Neural crest cell (in vitro differentiated cells): ENCODE measurements around the gene SLC35F1. TPM values are rescaled to one million over a fixed set of nuclear protein-coding genes. Genes with fewer than 3 reads are reported as not detected.
"Not testable (repeated sequence)": the region's sequence is repeated elsewhere in the genome, so short reads cannot be mapped to it uniquely, and the experiment has no call there.

Experiments
- DNase-seq: peaks from one replicate; pipeline ENCODE4 v3.0.0; 2021; ENCODE audit warnings: low read depth, mixed read lengths, low spot score
- H3K27ac Mint-ChIP-seq: one replicate; pipeline ENCODE4 v1.8.0; 2021; ENCODE audit warnings: mild to moderate bottlenecking, mixed read lengths; ENCODE audit not compliant: unreplicated experiment
- H3K27me3 Mint-ChIP-seq: 2 replicates; pipeline ENCODE4 v1.8.0; 2021; ENCODE audit warnings: low read depth, mild to moderate bottlenecking, mixed read lengths
- H3K36me3 Mint-ChIP-seq: 2 replicates; pipeline ENCODE4 v1.8.0; 2021; ENCODE audit warnings: low read depth, mild to moderate bottlenecking, mixed read lengths
- H3K4me1 Mint-ChIP-seq: 2 replicates; pipeline ENCODE4 v1.8.0; 2021; ENCODE audit warnings: mixed read lengths
- H3K4me3 Mint-ChIP-seq: one replicate; pipeline ENCODE4 v1.8.0; 2021; ENCODE audit warnings: mild to moderate bottlenecking, mixed read lengths
- H3K9me3 Mint-ChIP-seq: 2 replicates; pipeline ENCODE4 v1.8.0; 2021; ENCODE audit warnings: mixed read lengths
- total RNA-seq: library from RNA; stranded (reverse); gene quantifications from 2 replicates; pipeline ENCODE4 v1.2.1, GENCODE V29; 2021
- TF ChIP-seq, protein P1 (sequence below): fragments of 200-600 bp; sonication (generic); conservative IDR thresholded peaks from 2 replicates; pipeline ENCODE4 v1.5.0; 2021; ENCODE audit warnings: antibody characterized with exemption, mild to moderate bottlenecking

The SLC35F1 gene
- total RNA-seq, 1 donor from 2014 or later = 41.4 TPM

DNA sequence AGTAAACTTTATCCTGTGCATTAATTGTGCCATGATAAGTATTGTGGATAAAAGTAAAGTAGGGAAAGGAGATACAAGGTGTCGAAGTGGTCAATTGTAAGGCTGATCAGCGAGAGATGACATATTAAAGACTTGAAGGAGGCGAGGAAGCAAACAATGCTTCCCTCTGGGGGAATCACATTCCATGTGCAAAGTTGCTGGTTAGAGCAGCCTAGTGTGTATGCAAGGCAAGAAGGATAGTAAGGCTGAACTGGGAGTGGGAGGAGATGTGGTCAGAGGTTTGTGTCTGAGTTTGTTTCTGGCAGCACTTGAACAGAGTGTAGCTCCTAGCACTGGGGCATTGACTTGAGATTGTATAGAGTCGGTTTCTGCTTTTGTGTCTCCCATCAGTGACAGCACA lies 122.9 kb downstream of the SLC35F1 start:
- Mint-ChIP-seq H3K27me3 (no peaks in the 10 kb centered on the region), H3K4me3 (no peak overlapping the region), H3K27ac (no peak overlapping the region), H3K36me3 (peaks cover 12% of the 10 kb centered on the region), H3K4me1 (no peaks in the 10 kb centered on the region), H3K9me3 (peaks cover 5% of the 10 kb centered on the region)
- TF ChIP-seq, protein P1, sequence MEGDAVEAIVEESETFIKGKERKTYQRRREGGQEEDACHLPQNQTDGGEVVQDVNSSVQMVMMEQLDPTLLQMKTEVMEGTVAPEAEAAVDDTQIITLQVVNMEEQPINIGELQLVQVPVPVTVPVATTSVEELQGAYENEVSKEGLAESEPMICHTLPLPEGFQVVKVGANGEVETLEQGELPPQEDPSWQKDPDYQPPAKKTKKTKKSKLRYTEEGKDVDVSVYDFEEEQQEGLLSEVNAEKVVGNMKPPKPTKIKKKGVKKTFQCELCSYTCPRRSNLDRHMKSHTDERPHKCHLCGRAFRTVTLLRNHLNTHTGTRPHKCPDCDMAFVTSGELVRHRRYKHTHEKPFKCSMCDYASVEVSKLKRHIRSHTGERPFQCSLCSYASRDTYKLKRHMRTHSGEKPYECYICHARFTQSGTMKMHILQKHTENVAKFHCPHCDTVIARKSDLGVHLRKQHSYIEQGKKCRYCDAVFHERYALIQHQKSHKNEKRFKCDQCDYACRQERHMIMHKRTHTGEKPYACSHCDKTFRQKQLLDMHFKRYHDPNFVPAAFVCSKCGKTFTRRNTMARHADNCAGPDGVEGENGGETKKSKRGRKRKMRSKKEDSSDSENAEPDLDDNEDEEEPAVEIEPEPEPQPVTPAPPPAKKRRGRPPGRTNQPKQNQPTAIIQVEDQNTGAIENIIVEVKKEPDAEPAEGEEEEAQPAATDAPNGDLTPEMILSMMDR = no peak
- no peak for DNase-seq

DNA sequence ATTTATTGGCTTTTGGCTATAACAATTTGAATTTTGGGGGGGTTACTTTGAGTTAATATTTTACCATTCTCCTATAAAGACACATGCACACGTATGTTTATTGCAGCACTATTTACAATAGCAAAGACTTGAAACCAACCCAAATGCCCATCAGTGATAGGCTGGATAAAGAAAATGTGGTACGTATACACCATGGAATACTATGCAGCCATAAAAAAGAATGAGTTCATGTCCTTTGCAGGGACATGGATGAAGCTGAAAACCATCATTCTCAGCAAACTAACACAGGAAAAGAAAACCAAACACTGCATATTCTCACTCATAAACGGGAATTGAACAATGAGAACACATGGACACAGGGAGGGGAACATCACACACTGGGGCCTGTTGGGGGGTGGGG lies 130.4 kb downstream of the SLC35F1 start:
- peaks cover 30% of the 10 kb centered on the region for H3K36me3 Mint-ChIP-seq
- H3K4me1 Mint-ChIP-seq, H3K27me3 Mint-ChIP-seq: not testable (repeated sequence)

DNA sequence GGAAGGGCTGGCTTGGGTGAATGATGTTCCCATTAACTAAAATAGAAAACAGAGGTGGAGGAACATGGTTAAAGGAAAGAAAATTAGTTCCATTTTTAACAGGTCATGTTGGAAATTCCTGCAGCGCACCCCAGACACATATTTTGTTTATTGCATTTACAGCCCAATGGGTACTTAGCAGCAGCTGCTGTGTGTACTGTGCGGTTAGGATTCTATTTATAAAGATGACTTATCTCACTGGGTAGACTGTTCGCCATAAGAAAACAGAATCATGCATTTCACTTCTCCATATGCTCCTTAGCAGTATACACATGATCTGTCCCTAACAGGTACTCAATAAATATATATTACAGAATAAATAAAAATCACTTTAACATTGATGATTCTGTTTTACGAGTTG lies 135.8 kb downstream of the SLC35F1 start:
- no peak overlapping the region for H3K4me3 Mint-ChIP-seq

More for the DNA sequence above, 130.4 kb downstream of the SLC35F1 start:
- not testable (repeated sequence) for H3K9me3 Mint-ChIP-seq, DNase-seq, H3K27ac Mint-ChIP-seq, H3K4me3 Mint-ChIP-seq

DNA sequence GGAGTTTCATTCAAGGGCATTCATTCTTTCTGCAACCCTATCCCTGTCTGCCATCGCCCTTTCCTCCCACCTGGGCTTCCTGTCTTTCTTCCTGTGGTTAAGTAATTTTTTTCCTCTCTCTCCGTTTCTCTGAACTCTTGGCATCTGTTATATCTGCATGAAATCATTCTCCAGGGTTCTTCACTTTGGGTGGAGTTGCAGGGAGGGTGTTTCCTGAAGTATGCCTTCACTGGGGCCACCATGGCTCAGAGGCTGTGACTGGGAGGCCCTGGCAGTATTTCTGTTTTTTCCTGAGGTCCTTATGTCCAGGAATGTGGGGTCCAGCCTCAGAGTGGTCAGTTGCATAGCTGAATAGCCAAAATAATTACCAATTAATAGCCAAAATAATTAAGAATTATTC lies 137.2 kb downstream of the SLC35F1 start:
- H3K4me3 Mint-ChIP-seq = no peak overlapping the region
- no peak for DNase-seq
- peaks cover 3% of the 10 kb centered on the region for H3K9me3 Mint-ChIP-seq
- H3K27me3 Mint-ChIP-seq = no peaks in the 10 kb centered on the region
- H3K4me1 Mint-ChIP-seq = peaks cover 35% of the 10 kb centered on the region
- TF ChIP-seq, protein P1 = no peak
- H3K36me3 Mint-ChIP-seq = peaks cover 11% of the 10 kb centered on the region
- no peak overlapping the region for H3K27ac Mint-ChIP-seq

More for the DNA sequence above, 135.8 kb downstream of the SLC35F1 start:
- DNase-seq = no peak
- TF ChIP-seq, protein P1 = no peak
- H3K36me3 Mint-ChIP-seq = peaks cover 11% of the 10 kb centered on the region
- H3K27ac Mint-ChIP-seq = no peak overlapping the region
- H3K9me3 Mint-ChIP-seq = peaks cover 3% of the 10 kb centered on the region
- H3K27me3 Mint-ChIP-seq = no peaks in the 10 kb centered on the region
- peaks cover 35% of the 10 kb centered on the region for H3K4me1 Mint-ChIP-seq

DNA sequence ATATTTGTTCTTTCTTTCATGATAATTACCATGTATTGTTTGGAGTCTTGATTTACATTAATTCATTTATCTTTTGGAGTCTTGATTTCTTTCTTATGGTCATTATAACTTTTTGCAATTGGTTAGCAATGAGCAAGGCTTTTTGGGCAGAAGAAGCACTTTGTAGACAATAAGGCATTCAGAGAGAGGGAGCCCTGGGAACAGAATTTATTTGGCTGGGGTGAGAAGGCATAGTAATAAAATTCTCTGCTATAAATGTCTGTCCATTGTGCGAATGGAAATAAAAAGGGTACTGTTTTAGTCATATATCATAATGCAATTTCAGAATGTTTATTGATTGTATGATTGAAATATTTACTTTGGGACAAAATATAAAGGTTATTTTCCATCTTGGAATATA lies 147.0 kb downstream of the SLC35F1 start:
- TF ChIP-seq, protein P1 = no peak
- Mint-ChIP-seq H3K27me3 (no peaks in the 10 kb centered on the region), H3K36me3 (no peaks in the 10 kb centered on the region), H3K4me3 (no peak overlapping the region), H3K4me1 (peaks cover 15% of the 10 kb centered on the region), H3K27ac (no peak overlapping the region), H3K9me3 (no peaks in the 10 kb centered on the region)
- DNase-seq = no peak

DNA sequence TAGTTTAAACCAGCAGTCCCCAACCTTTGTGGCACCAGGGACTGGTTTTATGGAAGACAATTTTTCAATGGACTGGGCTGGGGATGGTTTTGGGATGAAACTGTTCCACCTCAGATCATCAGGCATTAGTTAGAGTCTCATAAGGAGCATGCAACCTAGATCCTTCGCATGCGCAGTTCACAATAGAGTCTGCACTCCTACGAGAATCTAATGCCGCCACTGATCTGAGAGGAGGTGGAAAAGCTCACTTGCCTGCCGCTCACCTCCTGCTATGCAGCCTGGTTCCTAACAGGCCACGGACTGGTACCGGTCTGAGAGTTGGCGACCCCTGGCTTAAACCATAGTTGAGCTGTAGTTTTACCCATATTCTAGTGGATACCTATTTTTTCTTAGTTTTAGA lies 154.6 kb downstream of the SLC35F1 start:
- DNase-seq = no peak
- Mint-ChIP-seq H3K4me3 (no peak overlapping the region), H3K27me3 (no peaks in the 10 kb centered on the region), H3K36me3 (peaks cover 11% of the 10 kb centered on the region), H3K27ac (no peak overlapping the region), H3K4me1 (peaks cover 4% of the 10 kb centered on the region), H3K9me3 (peaks cover 3% of the 10 kb centered on the region)
- TF ChIP-seq, protein P1 = no peak
